ENCODE data around the gene BAD.

Gene BAD

GRCh38 chr11:64241491-64242374 lies 42.7 kb downstream of the BAD start:
- DNase-seq, result peak; percentile 97

- no peak for DNase-seq
These were observed 43.3 kb downstream of the BAD start for GRCh38 chr11:64241241-64241490.

GRCh38 chr11:64240435-64241240 lies 43.8 kb downstream of the BAD start, which contains the start of gene FKBP2:
Gene FKBP2, plus strand, starts transcription at chr11:64241095. Its CDS starts 1,293 bp downstream, at chr11:64242388.
- DNase-seq, result peak; percentile 95

GRCh38 chr11:64239662-64240434 lies 44.6 kb downstream of the BAD start:
- no peak for DNase-seq

- DNase-seq, result no peak
These were observed 45.5 kb downstream of the BAD start for GRCh38 chr11:64238999-64239398.

- no peak for DNase-seq
These were observed 46.4 kb downstream of the BAD start for GRCh38 chr11:64238076-64238475.

- no peak for DNase-seq
These were observed 46.9 kb downstream of the BAD start for GRCh38 chr11:64237484-64237951.

GRCh38 chr11:64235437-64236161 lies 48.9 kb downstream of the BAD start:
- DNase-seq, result no peak

GRCh38 chr11:64234647-64235379 lies 49.7 kb downstream of the BAD start:
- DNase-seq, result peak; percentile 57

GRCh38 chr11:64233913-64234586 lies 50.4 kb downstream of the BAD start, which contains the start of gene VEGFB:
Gene VEGFB, plus strand, starts transcription at chr11:64234584. Its CDS starts 250 bp downstream, at chr11:64234834.
- peak; percentile 70 for DNase-seq

- DNase-seq, result no peak
These were observed 51.5 kb downstream of the BAD start for GRCh38 chr11:64232967-64233315.

GRCh38 chr11:64232182-64232966 lies 52.1 kb downstream of the BAD start:
- DNase-seq, result no peak

GRCh38 chr11:64231546-64231945 lies 52.9 kb downstream of the BAD start:
- no peak for DNase-seq

GRCh38 chr11:64230985-64231365 lies 53.5 kb downstream of the BAD start:
- no peak for DNase-seq

- peak; percentile 95 for DNase-seq
These were observed 54.1 kb downstream of the BAD start, which contains the start of gene DNAJC4 for GRCh38 chr11:64230171-64230984. Gene DNAJC4, plus strand, starts transcription at chr11:64230548. Its CDS starts 307 bp downstream, at chr11:64230855.

GRCh38 chr11:64229744-64230170 lies 54.7 kb downstream of the BAD start:
- no peak for DNase-seq

- no peak for DNase-seq
These were observed 55.2 kb downstream of the BAD start for GRCh38 chr11:64229090-64229743.

GRCh38 chr11:64227405-64227956 lies 57.0 kb downstream of the BAD start:
- DNase-seq, result no peak
